Suppressor macrophage (primary cell): ENCODE results near the gene DCBLD1.

ENCODE experiments used
- DNase-seq, 4 experiments: peaks; one replicate each; pipeline ENCODE4 v3.0.0-alpha.2; 2020 to 2022

Gene DCBLD1

GRCh38 chr6:117531809-117532725 lies 49.6 kb downstream of the DCBLD1 start:
- no peak for DNase-seq

GRCh38 chr6:117533775-117534174 lies 51.3 kb downstream of the DCBLD1 start:
- no peak for DNase-seq

- no peak for DNase-seq
Observed at GRCh38 chr6:117534974-117535373, 52.5 kb downstream of the DCBLD1 start.

GRCh38 chr6:117536317-117536716 lies 53.8 kb downstream of the DCBLD1 start:
- DNase-seq: no peak

- no peak for DNase-seq
Observed at GRCh38 chr6:117538615-117539014, 56.1 kb downstream of the DCBLD1 start.

- no peak for DNase-seq
Observed at GRCh38 chr6:117540670-117541069, 58.2 kb downstream of the DCBLD1 start.

- no peak for DNase-seq
Observed at GRCh38 chr6:117542493-117542892, 60.0 kb downstream of the DCBLD1 start.

GRCh38 chr6:117544716-117545115 lies 62.2 kb downstream of the DCBLD1 start:
- no peak for DNase-seq

- DNase-seq: no peak
Observed at GRCh38 chr6:117545161-117545595, 62.7 kb downstream of the DCBLD1 start.

GRCh38 chr6:117546674-117547073 lies 64.2 kb downstream of the DCBLD1 start:
- no peak for DNase-seq

- peak; percentile 19 to 50 (median 34) for DNase-seq
Observed at GRCh38 chr6:117547688-117548621, 65.5 kb downstream of the DCBLD1 start.

GRCh38 chr6:117548797-117549301 lies 66.4 kb downstream of the DCBLD1 start:
- no peak for DNase-seq

- DNase-seq: no peak
Observed at GRCh38 chr6:117549611-117550010, 67.1 kb downstream of the DCBLD1 start.

- DNase-seq: no peak
Observed at GRCh38 chr6:117550078-117550600, 67.7 kb downstream of the DCBLD1 start.

- DNase-seq: no peak
Observed at GRCh38 chr6:117550618-117551242, 68.3 kb downstream of the DCBLD1 start.

- no peak for DNase-seq
Observed at GRCh38 chr6:117552618-117553017, 70.1 kb downstream of the DCBLD1 start.

GRCh38 chr6:117553142-117553541 lies 70.7 kb downstream of the DCBLD1 start:
- DNase-seq: no peak

GRCh38 chr6:117555262-117555849 lies 72.9 kb downstream of the DCBLD1 start:
- peak; percentile 5 to 39 (median 15) for DNase-seq

- peak; percentile 55 to 88 (median 65) for DNase-seq
Observed at GRCh38 chr6:117555882-117556498, 73.5 kb downstream of the DCBLD1 start.

- DNase-seq: no peak
Observed at GRCh38 chr6:117557951-117558350, 75.5 kb downstream of the DCBLD1 start.

GRCh38 chr6:117558818-117559217 lies 76.3 kb downstream of the DCBLD1 start:
- no peak for DNase-seq
